Ovary (tissue), 9 donors: ENCODE results near the gene AUTS2. TPM values are rescaled to one million over a fixed set of nuclear protein-coding genes. Genes with fewer than 3 reads are reported as not detected.

Experiments used
- DNase-seq, 5 donors: peaks; one replicate each; pipeline ENCODE4 v3.0.0-alpha.2; 2019 to 2020
- H3K27ac ChIP-seq, 2 donors: fragments of 200-600 bp; one replicate each; pipeline versions ENCODE4 v1.5.1 to v1.8.0; 2019 to 2022
- H3K27me3 ChIP-seq: fragments of 200-600 bp; one replicate; pipeline ENCODE4 v1.8.0; 2022
- H3K36me3 ChIP-seq: fragments of 200-600 bp; sonication (generic); one replicate; pipeline ENCODE4 v1.5.1; 2019
- H3K4me1 ChIP-seq: one replicate; pipeline ENCODE4 v1.8.1; 2013; ENCODE audit warnings: mild to moderate bottlenecking, moderate library complexity; ENCODE audit not compliant: insufficient read depth
- H3K4me3 ChIP-seq: fragments of 200-600 bp; sonication (generic); one replicate; pipeline ENCODE4 v1.5.1; 2017
- H3K9me3 ChIP-seq, 2 donors: fragments of 200-600 bp in 1 of 2; sonication (generic) in 1 of 2; one replicate each; pipeline versions ENCODE4 v1.5.1 to v1.8.1; 2013 to 2019; ENCODE audit warnings: mild to moderate bottlenecking in 1 of 2, moderate library complexity in 1 of 2
- CTCF ChIP-seq, 3 donors: fragments of 450-650 bp in 2 of 3; fragments of 200-600 bp in 1 of 3; IDR thresholded peaks; one replicate each; pipeline versions ENCODE4 v1.5.1 to v1.8.0; 2016 to 2022; ENCODE audit warnings: antibody characterized with exemption in 3 of 3, mild to moderate bottlenecking in 1 of 3
- EP300 ChIP-seq: sonication (generic); formaldehyde crosslinking; IDR thresholded peaks from one replicate; pipeline ENCODE4 v1.6.1; 2017; ENCODE audit warnings: antibody characterized with exemption
- POLR2A ChIP-seq: fragments of 450-650 bp; IDR thresholded peaks from one replicate; pipeline ENCODE4 v1.6.1; 2017; ENCODE audit warnings: antibody characterized with exemption, mild to moderate bottlenecking, moderate library complexity
- WGBS, 3 donors: extraction: QIAGEN DNeasy Blood & Tissue Kit in 1 of 3; methylation state at CpG; one replicate each; pipeline versions ENCODE4 v1.1.5 to v1.1.7; 2013 to 2017; 5-methylcytosine and 5-hydroxymethylcytosine counted together
- intact Hi-C, 4 donors: fragments of 100-400 bp; cut with DNase I; formaldehyde crosslinking; loops; one replicate each; pipeline versions ENCODE4 v1.11.0 to v1.15.1; 2022 to 2023
- polyA plus RNA-seq, 2 donors: library from polyadenylated mRNA; stranded (reverse); fragments of 200-250 nt in 1 of 2; fragments of 350-450 nt in 1 of 2; fragmentation: Illumina TruSeq in 1 of 2; extraction: RNeasy Lipid Tissue Mini Kit (QIAGEN cat#74804) in 1 of 2; gene quantifications; one replicate each; pipeline ENCODE4 v1.2.3, GENCODE V29; 2013 to 2014
- total RNA-seq, 7 donors: library from RNA; depleted of rRNA in 2 of 7; stranded (reverse); fragments of >200 nt in 2 of 7; fragmentation: NEBNext Ultra II Directional in 3 of 7; extraction: Animal tissue kit (Norgen Biotek cat#: 25700) in 3 of 7; gene quantifications; one replicate each; pipeline versions ENCODE4 v1.1.0 to v1.2.4, GENCODE V29; 2016 to 2023
- donor health status: DM: no; HTN: no; CAD: no; lungs with moderate emphysema.
- donor health status: DM: no; HTN: no; CAD: no.
- donor health status: Bipolar disorder and iron deficiency.
- donor health status: DM: yes; HTN: yes; CAD: no.
- donor health status: DM: no; HTN: no; CAD: no.
- donor health status: DM: yes; HTN: yes; CAD: no.

The AUTS2 gene
- total and polyA plus RNA-seq, 9 donors: 18.3 to 60.9 (median 44.9) TPM

GRCh38 chr7:70830060-70830395, 1231.8 kb downstream of the AUTS2 start:
- H3K4me1 ChIP-seq: no peaks in the 10 kb centered on the region
- no peak for DNase-seq
- intact Hi-C loops: loop anchor here in 1 of 4 donors (5.0 kb wide), 1 partner anchor 902 kb away; no protein-coding TSS in a partner anchor

GRCh38 chr7:70830426-70830825, 1232.2 kb downstream of the AUTS2 start:
- Histone ChIP-seq H3K27ac (no peak overlapping the region), H3K9me3 (no peaks in the 10 kb centered on the region), H3K4me3 (no peak overlapping the region), H3K36me3 (no peaks in the 10 kb centered on the region), H3K27me3 (no peaks in the 10 kb centered on the region), H3K4me1 (no peaks in the 10 kb centered on the region)
- intact Hi-C loops: loop anchor here in 1 of 4 donors (5.0 kb wide), 1 partner anchor 902 kb away; no protein-coding TSS in a partner anchor
- 81 to 85% (median 83%) methylated on average over 7 of the region's 7 CpGs for WGBS, 3 donors
- no peak for DNase-seq
- TF ChIP-seq POLR2A: no peak
- no peak for TF ChIP-seq CTCF (IDR thresholded peaks at IDR 0.05)
- no peak for TF ChIP-seq EP300

More at GRCh38 chr7:70830060-70830395, 1231.8 kb downstream of the AUTS2 start:
- no peak overlapping the region for H3K4me3 ChIP-seq
- no peak overlapping the region for H3K27ac ChIP-seq
- 38 to 58% (median 39%) methylated on average over 7 of the region's 7 CpGs for WGBS, 3 donors
- TF ChIP-seq CTCF (IDR thresholded peaks at IDR 0.05) (no peak), EP300 (no peak), POLR2A (no peak)
- H3K27me3 ChIP-seq: no peaks in the 10 kb centered on the region
- H3K9me3 ChIP-seq: no peaks in the 10 kb centered on the region
- no peaks in the 10 kb centered on the region for H3K36me3 ChIP-seq

GRCh38 chr7:70833726-70834125, 1235.5 kb downstream of the AUTS2 start:
- Histone ChIP-seq H3K36me3 (no peaks in the 10 kb centered on the region), H3K4me1 (no peaks in the 10 kb centered on the region), H3K4me3 (no peak overlapping the region), H3K27me3 (no peaks in the 10 kb centered on the region), H3K9me3 (no peaks in the 10 kb centered on the region), H3K27ac (no peak overlapping the region)
- intact Hi-C loops: loop anchor here in 1 of 4 donors (5.0 kb wide), 1 partner anchor 899 kb away; no protein-coding TSS in a partner anchor
- no peak for DNase-seq
- no peak for TF ChIP-seq EP300
- WGBS, 3 donors: 41 to 56% (median 49%) methylated on average over 1 of the region's 1 CpG

GRCh38 chr7:70834424-70834823, 1236.1 kb downstream of the AUTS2 start:
- intact Hi-C loops: loop anchor here in 1 of 4 donors (5.0 kb wide), 1 partner anchor 898 kb away; no protein-coding TSS in a partner anchor
- no peak overlapping the region for H3K27ac ChIP-seq
- no peaks in the 10 kb centered on the region for H3K9me3 ChIP-seq
- H3K4me3 ChIP-seq: no peak overlapping the region
- H3K4me1 ChIP-seq: no peaks in the 10 kb centered on the region
- TF ChIP-seq EP300 (no peak), POLR2A (no peak), CTCF (IDR thresholded peaks at IDR 0.05) (no peak)
- DNase-seq: no peak
- 84 to 98% (median 85%) methylated on average over 8 of the region's 8 CpGs for WGBS, 3 donors
- H3K27me3 ChIP-seq: no peaks in the 10 kb centered on the region
- no peaks in the 10 kb centered on the region for H3K36me3 ChIP-seq

- Histone ChIP-seq H3K27me3 (no peaks in the 10 kb centered on the region), H3K4me1 (no peaks in the 10 kb centered on the region), H3K27ac (no peak overlapping the region), H3K9me3 (no peaks in the 10 kb centered on the region), H3K36me3 (no peaks in the 10 kb centered on the region), H3K4me3 (no peak overlapping the region)
- intact Hi-C loops: no loop called here
- TF ChIP-seq CTCF (IDR thresholded peaks at IDR 0.05) (no peak), EP300 (no peak), POLR2A (no peak)
- DNase-seq: no peak
- 45 to 85% (median 46%) methylated on average over 2 of the region's 2 CpGs for WGBS, 3 donors
Observed at GRCh38 chr7:70835658-70836057, 1237.4 kb downstream of the AUTS2 start.
